Neural progenitor cell (in vitro differentiated cells): Measurements from ENCODE around the gene TMEM106B. TPM values are rescaled to one million over a fixed set of nuclear protein-coding genes. Genes with fewer than 3 reads are reported as not detected.

Experiments used
- DNase-seq: peaks from one replicate; pipeline ENCODE4 v3.0.0-alpha.2; 2016; ENCODE audit warnings: low spot score
- H2AFZ ChIP-seq: fragments of 200-600 bp; sonication (generic); replicated peaks from 2 replicates; pipeline ENCODE4 v1.6.1; 2016; ENCODE audit warnings: antibody characterized with exemption
- H3F3A ChIP-seq: fragments of 200-600 bp; sonication (generic); 2 replicates; pipeline ENCODE4 v1.6.1; 2016; ENCODE audit warnings: antibody characterized with exemption, low read depth
- H3K27ac ChIP-seq: fragments of 200-600 bp; sonication (generic); 2 replicates; pipeline ENCODE4 v1.5.1; 2016; ENCODE audit warnings: mild to moderate bottlenecking
- H3K27me3 ChIP-seq: fragments of 200-600 bp; sonication (generic); 2 replicates; pipeline ENCODE4 v1.6.1; 2016; ENCODE audit warnings: mild to moderate bottlenecking, moderate library complexity
- H3K36me3 ChIP-seq: fragments of 200-600 bp; sonication (generic); 2 replicates; pipeline ENCODE4 v1.5.1; 2016
- H3K4me1 ChIP-seq: fragments of 200-600 bp; sonication (generic); 2 replicates; pipeline ENCODE4 v1.6.1; 2016; ENCODE audit warnings: mixed run types
- H3K4me2 ChIP-seq: fragments of 200-600 bp; sonication (generic); 2 replicates; pipeline ENCODE4 v1.6.1; 2016
- H3K4me3 ChIP-seq: fragments of 200-600 bp; sonication (generic); 2 replicates; pipeline ENCODE4 v1.5.1; 2016
- H3K79me2 ChIP-seq: fragments of 200-600 bp; sonication (generic); 2 replicates; pipeline ENCODE4 v1.6.1; 2016; ENCODE audit warnings: low read depth
- H3K9ac ChIP-seq: fragments of 200-600 bp; sonication (generic); 2 replicates; pipeline ENCODE4 v1.6.1; 2016
- H3K9me3 ChIP-seq: fragments of 200-600 bp; sonication (generic); 2 replicates; pipeline ENCODE4 v1.5.1; 2016; ENCODE audit warnings: low read depth
- H4K20me1 ChIP-seq: fragments of 200-600 bp; sonication (generic); 2 replicates; pipeline ENCODE4 v1.6.1; 2016; ENCODE audit warnings: low read depth
- H3K27ac Mint-ChIP-seq: 3 replicates; pipeline ENCODE4 v1.8.0; 2021; ENCODE audit warnings: mixed read lengths
- H3K27me3 Mint-ChIP-seq: 2 replicates; pipeline ENCODE4 v1.8.0; 2022; ENCODE audit warnings: low read depth, mild to moderate bottlenecking, inconsistent platforms, moderate library complexity, mixed read lengths; ENCODE audit not compliant: insufficient read depth
- H3K36me3 Mint-ChIP-seq: 3 replicates; pipeline ENCODE4 v1.8.0; 2021; ENCODE audit warnings: mixed read lengths
- H3K4me1 Mint-ChIP-seq: 3 replicates; pipeline ENCODE4 v1.8.0; 2021; ENCODE audit warnings: mixed read lengths
- H3K4me3 Mint-ChIP-seq: 3 replicates; pipeline ENCODE4 v1.8.0; 2021; ENCODE audit warnings: mild to moderate bottlenecking, moderate library complexity, mixed read lengths
- H3K9me3 Mint-ChIP-seq: 3 replicates; pipeline ENCODE4 v1.8.0; 2020; ENCODE audit warnings: mixed read lengths
- CTCF ChIP-seq: fragments of 200-600 bp; sonication (generic); IDR thresholded peaks from 2 replicates; pipeline ENCODE4 v1.5.1; 2017; ENCODE audit warnings: antibody characterized with exemption, mild to moderate bottlenecking
- EZH2 ChIP-seq: fragments of 200-600 bp; sonication (generic); IDR thresholded peaks from 2 replicates; pipeline ENCODE4 v1.6.1; 2017; ENCODE audit warnings: antibody characterized with exemption, mild to moderate bottlenecking, moderate library complexity
- EZH2phosphoT487 ChIP-seq: fragments of 200-600 bp; sonication (generic); IDR thresholded peaks from 2 replicates; pipeline ENCODE4 v1.6.1; 2017; ENCODE audit warnings: antibody characterized with exemption
- total RNA-seq: library from RNA; depleted of rRNA; stranded (reverse); fragments of >200 nt; gene quantifications from 2 replicates; pipeline ENCODE4 v1.2.3, GENCODE V29; 2015; ENCODE audit warnings: low replicate concordance

TMEM106B gene
- total RNA-seq, 1 donor from 2014 or later = 96.5 TPM

GRCh38 chr7:12233175-12233574, 22.1 kb downstream of the TMEM106B start:
- no peaks in the 10 kb centered on the region for H3K27me3 ChIP-seq
- no peak overlapping the region for H3K9ac ChIP-seq
- H3K4me2 ChIP-seq = no peak overlapping the region
- Mint-ChIP-seq H3K27ac (no peak overlapping the region), H3K27me3 (no peaks in the 10 kb centered on the region), H3K36me3 (peaks cover 16% of the 10 kb centered on the region), H3K9me3 (peaks cover 2% of the 10 kb centered on the region), H3K4me1 (no peaks in the 10 kb centered on the region), H3K4me3 (no peak overlapping the region)
- H3F3A ChIP-seq = no peaks in the 10 kb centered on the region
- H2AFZ ChIP-seq = no peak overlapping the region
- no peak for DNase-seq
- H4K20me1 ChIP-seq = no peaks in the 10 kb centered on the region
- H3K79me2 ChIP-seq = no peaks in the 10 kb centered on the region
- no peak overlapping the region for H3K4me3 ChIP-seq
- H3K27ac ChIP-seq = no peak overlapping the region
- peaks cover 5% of the 10 kb centered on the region for H3K36me3 ChIP-seq
- H3K4me1 ChIP-seq = no peaks in the 10 kb centered on the region
- TF ChIP-seq EZH2phosphoT487 (no peak), EZH2 (no peak), CTCF (no peak)
- no peaks in the 10 kb centered on the region for H3K9me3 ChIP-seq

- peaks cover 9% of the 10 kb centered on the region for H3K36me3 ChIP-seq
- H3K9me3 ChIP-seq = no peaks in the 10 kb centered on the region
- H3K36me3 Mint-ChIP-seq = peaks cover 26% of the 10 kb centered on the region
- no peak overlapping the region for H3K9ac ChIP-seq
- H3K4me2 ChIP-seq = no peak overlapping the region
- H3K4me1 Mint-ChIP-seq = no peaks in the 10 kb centered on the region
- H3K4me3 ChIP-seq = no peak overlapping the region
- TF ChIP-seq CTCF (no peak), EZH2phosphoT487 (no peak), EZH2 (no peak)
- no peaks in the 10 kb centered on the region for H3F3A ChIP-seq
- H3K4me3 Mint-ChIP-seq = no peak overlapping the region
- no peak for DNase-seq
- peaks cover 9% of the 10 kb centered on the region for H3K9me3 Mint-ChIP-seq
- no peaks in the 10 kb centered on the region for H3K79me2 ChIP-seq
- H2AFZ ChIP-seq = no peak overlapping the region
- H3K27ac Mint-ChIP-seq = no peak overlapping the region
- H3K4me1 ChIP-seq = no peaks in the 10 kb centered on the region
- H3K27ac ChIP-seq = no peak overlapping the region
- H3K27me3 Mint-ChIP-seq = no peaks in the 10 kb centered on the region
- no peaks in the 10 kb centered on the region for H3K27me3 ChIP-seq
- no peaks in the 10 kb centered on the region for H4K20me1 ChIP-seq
Measured at GRCh38 chr7:12234334-12234865, 23.3 kb downstream of the TMEM106B start.

- TF ChIP-seq EZH2 (no peak), EZH2phosphoT487 (no peak), CTCF (no peak)
- Mint-ChIP-seq H3K9me3 (peaks cover 9% of the 10 kb centered on the region), H3K27me3 (no peaks in the 10 kb centered on the region), H3K4me3 (no peak overlapping the region), H3K27ac (no peak overlapping the region), H3K36me3 (peaks cover 26% of the 10 kb centered on the region), H3K4me1 (no peaks in the 10 kb centered on the region)
- Histone ChIP-seq H3K36me3 (peaks cover 9% of the 10 kb centered on the region), H3K4me2 (no peak overlapping the region), H3K27me3 (no peaks in the 10 kb centered on the region), H3K4me3 (no peak overlapping the region), H3K27ac (no peak overlapping the region), H3K9me3 (no peaks in the 10 kb centered on the region), H3K79me2 (no peaks in the 10 kb centered on the region), H4K20me1 (no peaks in the 10 kb centered on the region), H3K9ac (no peak overlapping the region), H3F3A (no peaks in the 10 kb centered on the region), H3K4me1 (no peaks in the 10 kb centered on the region), H2AFZ (no peak overlapping the region)
- no peak for DNase-seq
Measured at GRCh38 chr7:12235970-12236369, 24.9 kb downstream of the TMEM106B start.
